GM18951 (cell line): ENCODE data around the gene STMN3.
"Not testable (repeated sequence)": the region's sequence is repeated elsewhere in the genome, so short reads cannot be mapped to it uniquely, and the experiment has no call there.

Source experiments
- POLR2A ChIP-seq: IDR thresholded peaks from 4 replicates; pipeline ENCODE4 v1.6.1; 2011; ENCODE audit warnings: mild to moderate bottlenecking; ENCODE audit not compliant: insufficient read length, insufficient read depth; ENCODE audit errors: extremely low read depth
- in situ Hi-C: fragments of 300-500 bp; cut with MboI; formaldehyde crosslinking; loops from one replicate; pipeline ENCODE4 v1.12.0; 2022; ENCODE audit warnings: low sequenced_read_pairs, mixed read lengths, inconsistent platforms; ENCODE audit not compliant: unreplicated experiment

Gene STMN3

GRCh38 chr20:63610581-63611435 is 42.4 kb downstream of the STMN3 start:
- no peak for TF ChIP-seq POLR2A
- in situ Hi-C loops = no loop called here

GRCh38 chr20:63606686-63607085 is 46.5 kb downstream of the STMN3 start:
- in situ Hi-C loops = no loop called here
- no peak for TF ChIP-seq POLR2A

- no peak for TF ChIP-seq POLR2A
- in situ Hi-C loops = no loop called here
These were observed 50.9 kb downstream of the STMN3 start for GRCh38 chr20:63602321-63602720.

GRCh38 chr20:63601679-63602078 is 51.5 kb downstream of the STMN3 start:
- in situ Hi-C loops = not testable (repeated sequence)

- in situ Hi-C loops = no loop called here
These were observed 53.7 kb downstream of the STMN3 start for GRCh38 chr20:63599396-63600050.

GRCh38 chr20:63598479-63599395 is 54.5 kb downstream of the STMN3 start:
- no peak for TF ChIP-seq POLR2A
- in situ Hi-C loops = no loop called here

More at GRCh38 chr20:63599396-63600050, 53.7 kb downstream of the STMN3 start:
- TF ChIP-seq POLR2A = no peak

- no peak for TF ChIP-seq POLR2A
These were observed 55.4 kb downstream of the STMN3 start for GRCh38 chr20:63597651-63598478.

GRCh38 chr20:63596423-63596822 is 56.8 kb downstream of the STMN3 start:
- no peak for TF ChIP-seq POLR2A
- in situ Hi-C loops = no loop called here

More at GRCh38 chr20:63597651-63598478, 55.4 kb downstream of the STMN3 start:
- in situ Hi-C loops = no loop called here

- no peak for TF ChIP-seq POLR2A
- in situ Hi-C loops = no loop called here
These were observed 57.7 kb downstream of the STMN3 start for GRCh38 chr20:63595416-63596127.

GRCh38 chr20:63594043-63594561 is 59.1 kb downstream of the STMN3 start:
- in situ Hi-C loops = no loop called here
- no peak for TF ChIP-seq POLR2A

- in situ Hi-C loops = no loop called here
- TF ChIP-seq POLR2A = no peak
These were observed 60.6 kb downstream of the STMN3 start for GRCh38 chr20:63592661-63593060.
